Stimulated activated naive CD8-positive, alpha-beta T cell treated with anti-CD3 and anti-CD28 coated beads, Interleukin-15, Interleukin-2, amounts not matched to agents 100 U/mL and 50 U/mL, for 24 hours (primary cell): ENCODE results near the gene PRSS27.

Source experiments
- ATAC-seq: fragments of 150-1000 bp; cut with Tn5 transposase; one replicate; pipeline ENCODE4 v1.10.0; 2021
- DNase-seq: peaks from one replicate; pipeline ENCODE4 v3.0.0; 2021

PRSS27 gene

DNA sequence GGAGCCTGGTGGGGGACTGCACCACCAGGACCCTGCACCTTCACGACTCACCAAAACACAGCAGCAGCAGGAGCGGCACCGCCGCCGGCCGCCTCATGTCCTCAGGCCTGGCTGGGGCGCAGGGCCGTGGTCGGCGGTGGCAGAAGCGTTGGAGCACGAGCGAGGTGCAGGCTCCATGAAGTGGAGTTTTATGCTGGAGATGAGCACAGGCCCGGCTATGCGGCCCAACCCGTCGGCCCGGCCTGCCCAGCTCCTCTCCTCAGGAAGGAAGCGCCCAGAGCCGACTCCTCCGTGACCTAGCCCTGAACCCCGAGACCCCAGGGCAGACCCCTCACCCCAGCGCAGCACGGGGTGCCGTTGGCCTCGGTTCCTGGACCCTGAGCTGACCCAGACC, at the start of gene PRSS27:
PRSS27 (minus strand) TSS at position 161 of the 394 bp plus-strand sequence; CDS start at position 97, 64 bp downstream.
- DNase-seq (no peak), ATAC-seq (no peak)

DNA sequence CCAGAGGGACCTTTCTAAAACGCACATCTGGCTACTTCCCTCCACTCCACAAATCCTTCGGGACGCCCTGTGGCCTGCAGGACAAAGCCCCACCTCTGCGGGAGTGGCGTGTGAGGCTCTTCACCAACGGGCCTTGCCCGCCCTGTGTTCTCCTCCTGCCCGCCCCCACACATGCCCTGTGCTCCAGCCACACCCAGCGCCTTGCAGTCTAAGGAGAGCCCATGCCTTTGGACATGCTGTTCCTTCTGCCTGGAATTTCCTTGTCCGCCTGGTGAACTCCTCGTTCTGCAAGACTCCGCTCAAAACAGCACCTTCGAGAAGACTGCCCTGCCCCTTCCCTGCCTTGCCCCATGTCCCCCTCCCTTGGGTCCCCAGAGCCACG, 49.6 kb upstream of the PRSS27 start:
- DNase-seq (no peak), ATAC-seq (no peak)

DNA sequence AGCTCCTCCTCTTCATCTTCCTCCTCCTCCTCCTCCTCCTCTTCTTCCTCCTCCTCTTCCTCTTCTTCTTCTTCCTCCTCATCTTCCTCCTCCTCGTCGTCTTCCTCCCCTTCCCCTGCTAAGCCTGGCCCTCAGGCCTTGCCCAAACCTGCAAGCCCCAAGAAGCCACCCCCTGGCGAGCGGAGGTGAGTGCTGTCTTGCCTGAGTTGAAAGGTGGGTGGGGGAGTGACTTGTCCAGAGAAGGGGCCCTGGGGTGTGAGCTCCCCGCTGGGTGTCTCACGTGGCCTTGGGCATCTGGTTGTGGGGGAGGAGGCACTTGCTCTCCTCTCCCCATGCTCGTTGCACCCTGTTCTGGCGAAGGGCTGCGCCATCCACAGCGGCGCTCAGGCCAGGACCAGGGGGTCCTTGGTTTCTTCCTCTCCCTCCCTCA, 49.1 kb upstream of the PRSS27 start:
- ATAC-seq (no peak), DNase-seq (no peak)

DNA sequence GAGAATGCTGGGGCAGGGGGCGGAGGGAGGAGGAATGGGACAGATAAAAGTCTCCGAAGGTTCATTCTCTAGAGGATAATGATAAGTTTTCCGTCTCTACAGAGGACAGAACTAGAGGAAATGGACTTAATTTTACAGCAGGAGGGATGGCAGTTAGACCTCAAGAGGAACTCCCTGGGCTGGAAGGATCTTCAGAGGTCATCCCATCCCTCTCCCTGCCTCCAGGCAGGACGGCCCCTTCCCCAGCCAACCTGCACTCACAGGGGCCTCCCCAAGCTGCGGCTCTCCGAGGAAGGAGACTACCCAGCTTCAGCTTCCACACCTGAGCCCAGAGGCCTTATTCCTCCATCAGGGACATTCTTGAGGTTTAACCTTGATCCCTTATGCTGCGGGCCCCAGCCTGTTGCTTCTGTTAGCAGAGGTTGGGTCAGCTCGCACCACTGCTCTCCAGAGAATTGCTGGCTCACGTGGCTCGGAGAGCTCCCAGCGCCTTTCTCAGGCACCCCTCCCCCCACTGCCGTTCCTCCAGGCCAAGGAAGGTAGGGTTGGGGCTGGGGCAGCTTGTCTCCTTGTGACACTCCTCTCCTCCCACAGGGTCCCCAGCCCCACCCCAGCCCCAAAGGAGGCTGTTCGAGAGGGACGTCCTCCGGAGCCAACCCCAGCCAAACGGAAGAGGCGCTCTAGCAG, 48.5 kb upstream of the PRSS27 start:
- peak; percentile 2 for ATAC-seq
- DNase-seq: no peak

DNA sequence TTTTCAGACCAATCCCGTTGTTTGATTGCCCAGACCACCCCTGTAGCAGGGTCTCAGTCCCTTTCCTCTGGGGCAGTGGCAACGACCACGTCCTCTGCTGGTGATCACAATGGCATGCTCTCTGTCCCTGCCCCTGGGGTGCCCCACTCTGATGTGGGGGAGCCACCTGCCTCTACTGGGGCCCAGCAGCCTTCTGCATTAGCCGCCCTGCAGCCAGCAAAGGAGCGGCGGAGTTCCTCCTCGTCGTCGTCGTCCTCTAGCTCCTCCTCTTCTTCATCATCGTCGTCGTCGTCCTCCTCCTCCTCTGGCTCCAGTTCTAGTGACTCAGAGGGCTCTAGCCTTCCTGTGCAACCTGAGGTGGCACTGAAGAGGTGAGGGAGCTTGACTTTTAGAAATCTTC, 47.9 kb upstream of the PRSS27 start:
- no peak for DNase-seq
- ATAC-seq: no peak

DNA sequence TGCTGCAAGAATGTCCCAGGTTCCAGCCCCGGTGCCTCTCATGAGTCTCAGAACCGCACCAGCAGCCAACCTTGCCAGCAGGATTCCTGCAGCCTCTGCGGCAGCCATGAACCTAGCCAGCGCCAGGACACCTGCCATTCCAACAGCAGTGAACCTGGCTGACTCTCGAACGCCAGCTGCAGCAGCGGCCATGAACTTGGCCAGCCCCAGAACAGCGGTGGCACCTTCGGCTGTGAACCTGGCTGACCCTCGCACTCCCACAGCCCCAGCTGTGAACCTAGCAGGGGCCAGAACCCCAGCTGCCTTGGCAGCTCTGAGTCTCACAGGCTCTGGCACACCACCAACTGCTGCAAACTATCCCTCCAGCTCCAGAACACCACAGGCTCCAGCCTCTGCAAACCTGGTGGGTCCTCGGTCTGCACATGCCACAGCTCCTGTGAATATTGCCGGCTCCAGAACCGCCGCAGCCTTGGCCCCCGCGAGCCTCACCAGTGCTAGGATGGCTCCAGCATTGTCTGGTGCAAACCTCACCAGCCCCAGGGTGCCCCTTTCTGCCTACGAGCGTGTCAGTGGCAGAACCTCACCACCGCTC, 47.2 kb upstream of the PRSS27 start:
- ATAC-seq (no peak), DNase-seq (no peak)

DNA sequence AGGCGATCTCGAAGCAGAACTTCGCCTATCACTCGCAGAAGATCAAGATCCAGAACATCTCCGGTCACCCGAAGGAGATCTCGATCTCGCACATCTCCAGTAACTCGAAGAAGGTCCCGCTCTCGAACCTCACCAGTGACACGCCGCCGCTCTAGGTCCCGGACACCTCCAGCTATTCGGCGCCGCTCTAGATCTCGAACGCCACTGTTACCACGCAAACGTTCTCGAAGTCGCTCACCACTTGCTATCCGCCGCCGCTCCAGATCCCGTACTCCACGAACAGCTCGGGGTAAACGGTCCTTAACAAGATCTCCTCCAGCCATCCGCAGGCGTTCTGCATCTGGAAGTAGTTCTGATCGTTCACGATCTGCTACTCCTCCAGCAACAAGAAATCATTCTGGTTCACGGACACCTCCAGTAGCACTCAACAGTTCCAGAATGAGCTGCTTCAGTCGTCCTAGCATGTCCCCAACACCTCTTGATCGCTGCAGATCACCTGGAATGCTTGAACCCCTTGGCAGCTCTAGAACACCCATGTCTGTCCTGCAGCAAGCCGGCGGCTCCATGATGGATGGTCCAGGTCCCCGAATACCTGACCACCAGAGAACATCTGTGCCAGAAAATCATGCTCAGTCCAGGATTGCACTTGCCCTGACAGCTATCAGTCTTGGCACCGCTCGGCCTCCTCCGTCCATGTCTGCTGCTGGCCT, 46.6 kb upstream of the PRSS27 start:
- DNase-seq: no peak
- ATAC-seq: no peak

DNA sequence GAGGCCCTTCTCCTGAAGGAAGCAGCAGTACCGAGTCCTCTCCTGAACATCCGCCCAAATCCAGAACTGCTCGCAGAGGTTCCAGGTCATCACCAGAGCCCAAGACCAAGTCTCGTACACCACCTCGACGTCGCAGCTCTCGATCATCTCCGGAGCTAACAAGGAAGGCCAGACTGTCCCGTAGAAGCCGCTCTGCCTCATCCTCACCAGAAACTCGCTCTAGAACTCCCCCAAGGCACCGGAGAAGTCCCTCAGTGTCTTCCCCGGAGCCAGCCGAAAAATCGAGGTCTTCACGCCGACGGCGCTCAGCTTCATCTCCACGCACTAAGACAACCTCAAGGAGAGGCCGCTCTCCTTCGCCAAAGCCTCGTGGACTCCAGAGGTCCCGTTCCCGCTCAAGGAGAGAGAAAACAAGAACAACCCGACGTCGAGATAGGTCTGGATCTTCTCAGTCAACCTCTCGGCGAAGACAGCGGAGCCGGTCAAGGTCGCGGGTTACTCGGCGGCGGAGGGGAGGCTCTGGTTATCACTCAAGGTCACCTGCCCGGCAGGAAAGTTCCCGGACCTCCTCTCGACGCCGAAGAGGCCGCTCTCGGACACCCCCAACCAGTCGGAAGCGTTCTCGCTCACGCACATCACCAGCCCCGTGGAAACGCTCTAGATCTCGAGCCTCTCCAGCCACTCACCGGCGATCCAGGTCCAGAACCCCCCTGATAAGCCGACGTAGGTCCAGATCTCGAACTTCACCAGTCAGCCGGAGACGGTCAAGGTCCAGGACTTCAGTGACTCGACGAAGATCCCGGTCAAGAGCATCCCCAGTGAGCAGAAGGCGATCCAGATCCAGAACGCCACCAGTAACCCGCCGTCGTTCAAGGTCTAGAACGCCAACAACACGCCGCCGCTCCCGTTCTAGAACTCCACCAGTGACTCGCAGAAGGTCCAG, 45.7 kb upstream of the PRSS27 start:
- ATAC-seq: no peak
- no peak for DNase-seq

DNA sequence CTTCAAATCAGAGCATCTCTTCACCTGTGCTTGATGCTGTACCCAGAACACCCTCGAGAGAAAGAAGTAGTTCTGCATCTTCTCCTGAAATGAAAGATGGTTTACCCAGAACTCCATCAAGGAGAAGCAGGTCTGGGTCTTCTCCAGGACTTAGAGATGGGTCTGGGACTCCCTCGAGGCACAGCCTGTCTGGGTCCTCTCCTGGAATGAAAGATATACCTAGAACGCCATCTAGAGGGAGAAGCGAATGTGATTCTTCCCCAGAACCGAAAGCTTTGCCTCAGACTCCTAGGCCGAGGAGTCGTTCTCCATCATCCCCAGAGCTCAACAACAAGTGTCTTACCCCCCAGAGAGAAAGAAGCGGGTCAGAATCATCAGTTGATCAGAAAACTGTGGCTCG, 44.7 kb upstream of the PRSS27 start:
- no peak for DNase-seq
- ATAC-seq: no peak

DNA sequence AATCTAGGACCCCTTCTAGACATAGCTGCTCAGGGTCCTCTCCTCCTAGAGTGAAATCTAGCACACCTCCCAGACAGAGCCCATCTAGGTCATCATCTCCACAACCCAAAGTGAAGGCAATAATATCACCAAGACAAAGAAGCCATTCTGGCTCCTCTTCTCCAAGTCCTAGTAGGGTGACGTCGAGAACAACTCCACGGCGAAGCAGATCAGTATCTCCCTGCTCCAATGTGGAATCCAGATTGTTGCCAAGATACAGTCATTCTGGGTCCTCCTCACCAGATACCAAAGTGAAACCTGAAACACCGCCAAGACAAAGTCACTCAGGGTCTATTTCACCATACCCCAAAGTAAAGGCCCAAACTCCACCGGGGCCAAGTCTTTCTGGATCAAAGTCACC, 43.1 kb upstream of the PRSS27 start:
- ATAC-seq: no peak

DNA sequence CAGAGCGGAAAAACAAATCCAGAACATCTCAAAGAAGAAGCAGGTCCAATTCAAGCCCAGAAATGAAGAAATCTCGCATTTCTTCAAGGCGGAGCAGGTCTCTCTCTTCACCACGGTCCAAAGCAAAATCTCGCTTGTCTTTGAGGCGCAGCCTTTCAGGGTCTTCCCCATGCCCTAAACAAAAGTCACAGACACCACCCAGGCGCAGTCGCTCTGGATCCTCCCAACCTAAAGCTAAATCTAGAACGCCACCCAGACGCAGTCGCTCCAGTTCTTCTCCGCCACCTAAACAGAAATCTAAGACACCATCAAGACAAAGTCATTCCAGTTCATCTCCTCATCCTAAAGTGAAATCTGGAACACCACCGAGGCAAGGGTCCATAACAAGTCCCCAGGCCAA, 42.7 kb upstream of the PRSS27 start:
- DNase-seq (no peak), ATAC-seq (no peak)

More for the DNA sequence above, 43.1 kb upstream of the PRSS27 start:
- no peak for DNase-seq

DNA sequence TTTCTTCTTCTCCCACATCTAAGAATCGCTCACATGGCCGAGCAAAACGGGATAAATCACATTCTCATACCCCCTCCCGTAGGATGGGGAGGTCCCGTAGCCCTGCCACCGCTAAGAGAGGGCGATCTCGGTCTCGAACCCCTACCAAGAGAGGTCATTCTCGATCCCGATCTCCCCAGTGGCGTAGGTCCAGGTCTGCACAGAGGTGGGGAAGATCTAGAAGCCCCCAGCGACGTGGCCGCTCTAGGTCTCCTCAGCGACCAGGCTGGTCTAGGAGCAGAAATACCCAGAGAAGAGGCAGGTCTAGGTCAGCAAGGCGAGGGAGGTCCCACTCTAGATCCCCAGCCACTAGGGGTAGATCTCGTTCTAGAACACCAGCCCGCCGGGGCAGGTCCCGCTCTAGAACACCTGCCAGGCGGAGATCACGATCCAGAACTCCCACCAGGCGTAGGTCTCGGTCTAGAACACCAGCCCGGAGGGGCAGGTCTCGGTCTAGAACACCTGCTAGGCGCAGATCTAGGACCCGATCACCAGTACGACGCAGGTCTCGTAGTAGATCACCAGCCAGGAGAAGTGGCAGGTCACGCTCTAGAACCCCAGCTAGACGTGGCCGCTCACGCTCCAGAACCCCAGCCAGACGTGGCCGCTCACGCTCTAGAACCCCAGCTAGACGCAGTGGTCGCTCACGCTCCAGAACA, 42.0 kb upstream of the PRSS27 start:
- no peak for ATAC-seq
- DNase-seq: no peak

DNA sequence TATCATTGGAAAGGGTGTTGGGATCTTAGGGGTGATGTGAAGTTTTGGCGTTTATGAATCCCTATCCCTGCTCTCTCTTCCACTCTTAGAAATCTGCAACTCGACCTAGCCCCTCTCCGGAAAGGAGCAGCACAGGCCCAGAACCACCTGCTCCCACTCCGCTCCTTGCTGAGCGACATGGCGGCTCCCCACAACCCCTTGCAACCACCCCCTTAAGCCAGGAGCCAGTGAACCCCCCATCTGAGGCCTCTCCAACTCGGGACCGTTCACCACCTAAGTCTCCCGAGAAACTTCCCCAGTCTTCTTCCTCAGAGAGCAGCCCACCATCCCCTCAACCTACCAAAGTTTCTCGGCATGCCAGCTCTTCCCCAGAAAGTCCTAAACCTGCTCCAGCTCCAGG, 41.4 kb upstream of the PRSS27 start:
- ATAC-seq (no peak), DNase-seq (no peak)

DNA sequence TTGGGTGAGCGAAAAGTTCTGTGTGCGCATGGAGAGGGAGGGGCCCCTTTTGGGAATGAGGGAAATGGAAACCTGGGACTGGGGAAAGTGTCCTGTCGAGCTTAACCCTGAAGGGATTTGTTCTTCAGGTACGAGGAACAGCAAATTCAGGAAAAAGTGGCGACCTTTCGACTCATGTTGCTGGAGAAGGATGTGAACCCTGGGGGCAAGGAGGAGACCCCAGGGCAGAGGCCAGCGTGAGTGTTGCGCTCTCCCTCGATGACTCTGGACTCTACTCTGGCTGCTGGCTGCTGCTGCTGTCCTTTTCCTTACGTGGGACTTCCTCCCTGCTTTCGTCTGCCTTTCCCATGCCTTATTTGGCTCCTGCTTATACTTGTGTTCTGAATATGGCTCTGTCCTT, 37.3 kb upstream of the PRSS27 start:
- ATAC-seq (no peak), DNase-seq (no peak)

DNA sequence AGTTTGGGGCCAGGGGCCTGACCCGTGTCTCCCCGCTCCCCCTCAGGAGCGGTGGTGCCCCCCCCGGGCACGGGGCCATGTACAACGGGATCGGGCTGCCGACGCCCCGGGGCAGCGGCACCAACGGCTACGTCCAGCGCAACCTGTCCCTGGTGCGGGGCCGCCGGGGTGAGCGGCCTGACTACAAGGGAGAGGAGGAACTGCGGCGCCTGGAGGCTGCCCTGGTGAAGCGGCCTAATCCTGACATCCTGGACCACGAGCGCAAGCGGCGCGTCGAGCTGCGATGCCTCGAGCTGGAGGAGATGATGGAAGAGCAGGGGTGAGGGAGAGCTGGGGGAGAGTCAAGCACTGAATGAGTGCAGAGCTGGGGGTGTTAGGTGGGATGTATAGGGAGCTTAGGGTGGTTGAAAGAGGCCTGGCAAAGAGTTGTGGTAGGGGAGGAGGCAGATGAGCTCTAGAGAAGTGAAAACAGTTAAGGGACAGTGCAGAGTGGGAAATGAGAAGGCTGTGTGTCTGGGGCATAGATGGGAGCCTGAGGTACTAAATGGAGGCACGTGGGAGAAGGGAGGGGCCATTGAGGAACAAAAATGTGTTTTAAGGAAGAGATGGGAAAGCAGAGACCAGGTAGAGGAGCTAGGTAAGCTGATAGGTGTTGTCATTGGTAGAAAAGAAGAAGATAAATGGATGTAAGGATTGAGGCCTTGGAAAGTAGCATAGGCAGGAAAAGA, 36.4 kb upstream of the PRSS27 start:
- ATAC-seq (no peak), DNase-seq (no peak)

DNA sequence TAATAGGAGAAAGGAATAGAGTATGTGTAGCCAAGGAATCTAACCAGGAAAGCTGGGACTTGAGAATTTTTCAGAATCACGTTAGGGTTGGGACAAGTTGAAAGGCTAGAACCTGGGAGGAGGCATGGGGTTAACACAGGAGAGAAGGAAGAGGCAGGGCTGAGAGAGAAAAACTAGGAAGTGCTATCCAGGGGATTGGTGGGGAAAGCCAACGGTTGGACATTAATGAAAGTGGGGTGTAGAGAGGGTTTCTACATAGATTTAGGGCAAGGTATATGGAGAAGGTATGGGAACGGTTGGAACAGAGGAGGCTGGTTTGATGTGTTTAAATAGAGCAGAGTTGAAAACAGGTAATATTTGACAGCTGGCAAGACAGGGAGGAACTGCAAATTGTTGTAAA, 35.1 kb upstream of the PRSS27 start:
- no peak for DNase-seq
- ATAC-seq: no peak

DNA sequence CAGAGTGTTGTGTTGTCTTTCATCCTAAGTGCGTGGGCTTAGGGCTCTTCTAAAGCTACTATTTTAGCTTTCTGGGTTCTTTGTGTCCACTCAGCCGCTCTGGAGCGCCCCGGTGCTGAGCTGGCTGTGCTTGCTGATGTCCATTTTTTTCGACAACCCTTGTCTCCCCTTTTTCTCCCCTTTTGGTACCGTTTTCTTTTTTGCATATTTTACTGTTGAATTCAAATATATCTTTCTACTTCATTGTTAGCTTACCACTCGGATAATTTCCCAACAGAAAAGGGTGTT, 33.7 kb upstream of the PRSS27 start:
- ATAC-seq (no peak), DNase-seq (no peak)

DNA sequence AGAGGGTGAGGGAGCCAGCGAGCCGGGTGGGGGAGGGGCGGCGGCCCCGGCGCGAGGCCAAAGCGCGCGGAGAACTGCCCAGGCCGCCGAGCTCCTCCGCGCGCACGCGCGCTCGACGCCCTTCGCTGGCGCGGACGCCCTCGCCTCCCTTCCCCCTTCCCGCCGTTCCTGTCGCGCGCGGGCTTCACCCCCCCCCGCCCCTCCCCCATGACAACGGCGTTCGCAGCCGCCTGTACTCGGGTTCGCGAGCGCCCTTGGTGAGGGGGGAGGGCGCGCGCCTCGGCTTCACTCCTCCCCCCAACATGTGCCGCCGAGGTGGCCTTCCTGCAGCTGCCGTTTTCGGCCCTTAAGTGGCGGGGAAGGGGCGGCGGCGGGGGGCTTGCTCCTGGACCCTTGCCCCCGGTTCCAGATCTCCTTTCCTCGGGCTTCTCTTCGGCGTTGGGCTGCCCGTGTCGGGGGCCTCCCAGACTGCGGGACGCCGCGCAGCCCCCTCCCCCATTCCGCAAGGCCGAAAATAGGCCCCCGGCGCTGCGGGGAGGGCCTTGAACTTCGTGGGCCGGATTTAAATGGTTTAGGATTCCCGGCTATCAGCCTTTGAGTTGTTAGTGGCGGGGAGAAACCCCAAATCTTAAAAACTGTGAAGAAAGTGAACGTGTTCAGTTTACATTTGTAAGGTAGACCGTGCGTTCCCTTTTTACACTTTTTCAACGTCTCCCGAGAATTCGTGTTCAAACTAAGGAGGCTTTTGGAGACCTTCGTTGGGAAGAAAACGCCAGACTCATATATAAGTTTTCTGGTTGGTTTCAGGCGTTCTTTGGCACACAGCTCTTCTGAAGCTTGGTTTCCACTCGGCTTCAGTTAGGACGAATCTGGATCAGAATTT, 33.1 kb upstream of the PRSS27 start:
- peak; percentile 56 for ATAC-seq
- DNase-seq: peak; percentile 82

DNA sequence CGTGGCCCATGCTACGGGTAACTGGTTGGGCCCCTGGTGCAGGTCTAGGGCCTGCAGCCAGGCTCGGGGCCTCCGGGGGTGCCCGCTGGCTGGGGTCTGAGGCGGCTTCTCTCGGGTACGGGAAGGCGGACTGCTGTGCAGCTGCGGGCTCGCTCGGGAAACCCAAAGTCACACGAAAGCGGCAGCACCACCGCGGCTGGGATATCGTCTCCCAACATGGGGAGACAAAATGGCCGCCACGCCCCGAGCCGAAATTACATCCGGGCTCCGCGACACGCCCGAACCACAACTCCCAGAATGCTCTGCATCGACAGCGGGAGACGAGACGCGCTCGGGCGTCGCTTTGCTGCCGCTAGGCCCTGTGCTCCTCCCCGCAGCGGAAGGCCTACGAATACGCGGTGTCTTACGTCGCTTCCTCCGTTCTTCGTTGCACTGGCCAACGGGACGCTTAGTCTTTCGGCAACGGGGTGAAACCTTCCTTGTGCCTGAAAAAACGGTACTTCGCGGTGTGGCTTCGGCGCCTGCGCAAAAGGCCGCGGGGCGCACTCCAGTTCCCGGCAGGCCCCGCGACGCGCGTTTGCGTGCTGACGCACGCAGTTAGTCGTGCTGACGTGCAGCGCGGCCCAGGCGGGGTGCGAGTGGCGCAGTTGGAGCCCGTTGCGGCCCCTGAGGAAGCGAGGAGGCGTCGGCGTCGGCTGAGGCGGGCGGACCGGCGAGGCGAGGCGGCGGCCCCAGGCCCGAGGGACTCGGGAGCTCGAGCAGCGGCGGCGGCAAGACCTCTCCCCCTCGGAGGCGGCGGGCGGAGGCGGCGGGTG, 32.2 kb upstream of the PRSS27 start, which contains the start of gene SRRM2:
SRRM2 (plus strand) TSS at position 604 of the 815 bp plus-strand sequence. CDS start 3,727 bp downstream, outside the sequence.
- peak; percentile 94 for DNase-seq
- ATAC-seq: peak; percentile 94
